ENCODE data around the gene TGM3.

TGM3 gene

DNA sequence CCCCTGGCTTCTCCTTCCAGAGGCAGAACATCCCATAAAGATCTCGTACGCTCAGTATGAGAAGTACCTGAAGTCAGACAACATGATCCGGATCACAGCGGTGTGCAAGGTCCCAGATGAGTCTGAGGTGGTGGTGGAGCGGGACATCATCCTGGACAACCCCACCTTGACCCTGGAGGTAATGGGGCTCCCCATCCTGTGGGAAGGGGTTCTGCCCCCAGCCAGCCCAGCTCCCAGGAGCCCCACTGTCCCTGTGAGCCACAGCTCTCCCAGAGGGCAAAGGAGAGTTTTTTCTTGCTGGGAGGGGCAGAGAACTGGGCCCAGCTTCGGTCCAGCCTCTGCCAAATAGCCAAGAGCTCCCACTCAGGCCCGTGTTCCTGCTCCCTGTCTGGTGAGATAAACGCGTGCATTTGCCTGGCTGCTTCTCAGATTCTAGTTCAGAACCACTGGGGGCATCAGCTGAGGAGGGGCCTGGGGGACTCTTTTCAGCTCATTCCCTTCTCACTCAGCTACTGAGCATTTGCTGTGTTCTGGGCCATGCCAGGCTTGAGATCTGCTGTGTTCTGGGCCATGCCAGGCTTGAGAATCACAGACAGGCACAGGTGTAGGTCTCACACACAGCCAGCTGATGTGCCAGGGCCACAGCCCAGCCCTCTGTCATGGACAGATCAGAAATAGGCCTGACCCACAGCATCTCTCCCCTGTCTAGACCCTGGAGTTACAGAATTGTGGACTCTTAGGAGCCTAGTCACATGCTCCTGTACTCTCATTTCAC lies 39.5 kb downstream of the TGM3 start:
- in situ Hi-C loops (cut with MboI; ENCODE audit: low sequenced_read_pairs) = no loop called here

DNA sequence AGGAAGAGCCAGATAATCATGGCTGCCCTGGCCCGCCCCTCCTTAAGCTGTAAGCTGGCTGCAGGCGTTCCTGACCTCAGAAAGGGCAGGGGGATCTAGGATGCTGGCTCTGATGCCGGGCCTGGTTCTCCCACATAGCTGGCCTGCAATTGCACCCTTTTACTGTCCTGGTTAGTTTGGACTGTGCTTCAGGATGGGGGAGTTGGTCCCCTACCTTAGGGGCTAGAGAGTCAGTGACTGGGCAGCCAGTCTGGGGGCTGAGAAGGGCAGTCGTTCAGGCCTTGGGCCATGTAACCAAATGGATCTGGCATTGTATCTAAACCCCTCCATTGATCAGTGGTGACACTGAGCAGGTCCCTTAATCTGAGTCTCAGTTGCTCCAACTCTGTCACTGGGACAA lies 40.7 kb downstream of the TGM3 start:
- in situ Hi-C loops (cut with MboI; ENCODE audit: low sequenced_read_pairs) = no loop called here

DNA sequence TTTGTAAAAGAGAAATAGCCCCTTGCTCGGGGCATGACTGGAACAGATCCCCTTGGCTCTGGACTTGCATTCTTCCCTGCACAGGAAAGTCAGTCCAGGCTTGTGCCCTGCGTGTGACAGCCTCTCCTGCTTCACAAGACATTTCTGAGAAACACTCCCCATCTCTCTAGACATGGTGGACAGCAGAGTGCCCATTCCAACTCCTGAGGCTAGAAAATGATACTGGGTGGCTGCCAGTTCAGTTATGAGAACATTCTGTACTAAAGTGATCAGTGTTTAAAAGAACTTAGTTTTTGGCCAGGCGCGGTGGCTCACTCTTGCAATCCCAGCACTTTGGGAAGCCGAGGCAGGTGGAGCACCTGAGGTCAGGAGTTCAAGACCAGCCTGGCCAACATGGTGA lies 41.3 kb downstream of the TGM3 start:
- in situ Hi-C loops (cut with MboI; ENCODE audit: low sequenced_read_pairs) = no loop called here

DNA sequence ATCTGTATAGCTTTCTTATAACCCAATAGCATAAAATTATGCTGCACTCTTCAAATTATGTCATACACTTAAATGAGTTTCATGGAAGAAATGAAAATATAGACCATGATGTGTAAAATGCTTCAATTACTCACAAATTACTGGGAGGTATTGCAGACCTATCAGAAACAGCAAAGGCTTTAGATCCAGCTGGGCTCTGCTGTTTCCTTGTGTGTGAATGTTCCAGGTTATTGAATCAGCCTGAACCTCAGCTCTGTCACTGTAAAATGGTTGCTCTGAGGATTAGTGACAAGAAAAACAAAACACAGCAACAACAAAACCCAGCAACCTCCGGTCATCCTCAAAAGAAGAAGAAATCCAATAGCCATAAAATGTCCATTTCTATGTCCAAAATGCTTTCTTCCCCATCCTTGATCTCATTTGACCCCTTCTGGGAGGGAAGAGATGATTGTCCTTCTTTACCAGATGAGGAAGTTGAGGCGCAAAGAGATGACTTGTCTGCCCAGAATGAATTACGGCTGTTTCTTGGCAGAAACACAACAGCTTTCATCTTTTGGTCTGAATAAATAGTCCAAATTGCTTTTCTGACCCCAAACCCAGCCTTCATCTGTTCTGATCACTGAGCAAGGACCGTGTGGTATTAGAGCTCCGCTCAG lies 42.7 kb downstream of the TGM3 start:
- in situ Hi-C loops (cut with MboI; ENCODE audit: low sequenced_read_pairs) = no loop called here

DNA sequence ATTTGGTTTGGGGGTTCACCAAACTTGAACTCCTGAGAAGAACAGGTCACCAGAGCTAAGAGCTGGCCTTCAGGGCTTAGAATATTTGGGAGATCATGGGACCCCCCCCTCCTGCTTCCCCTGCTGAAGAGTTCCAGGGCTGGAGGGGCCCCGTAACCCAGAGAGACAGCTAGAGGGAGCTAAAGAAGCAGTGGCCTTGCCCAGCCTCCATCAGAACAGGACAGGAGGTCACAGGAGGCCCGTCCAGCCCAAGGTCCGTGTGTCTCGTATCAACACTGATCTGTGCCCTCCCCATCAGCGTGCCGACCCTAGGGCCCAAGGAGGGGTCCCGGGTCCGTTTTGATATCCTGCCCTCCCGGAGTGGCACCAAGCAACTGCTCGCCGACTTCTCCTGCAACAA lies 44.3 kb downstream of the TGM3 start:
- in situ Hi-C loops (cut with MboI; ENCODE audit: low sequenced_read_pairs) = loop anchor here (10.0 kb wide), 1 partner anchor 115 kb away; no protein-coding TSS in a partner anchor

DNA sequence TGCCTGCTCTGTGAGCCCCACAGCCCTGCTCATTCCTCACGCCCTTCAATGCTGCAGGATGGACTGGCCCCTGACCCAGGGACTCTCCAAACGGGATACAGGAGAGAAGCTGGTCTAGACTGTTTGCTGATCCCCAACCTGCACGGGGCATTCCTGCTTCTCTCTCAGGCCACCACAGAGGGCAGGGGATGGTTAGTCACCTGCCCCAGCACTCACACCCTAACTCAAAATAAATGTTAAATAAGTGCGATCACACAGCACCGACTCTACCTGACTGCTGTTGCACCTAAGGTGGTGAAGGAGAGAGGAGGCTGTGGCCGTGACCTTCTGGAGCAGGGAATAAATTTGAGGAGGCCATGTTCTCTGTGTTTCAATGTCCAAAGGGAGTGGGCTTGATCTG lies 45.0 kb downstream of the TGM3 start:
- in situ Hi-C loops (cut with MboI; ENCODE audit: low sequenced_read_pairs) = loop anchor here (10.0 kb wide), 1 partner anchor 116 kb away; no protein-coding TSS in a partner anchor

DNA sequence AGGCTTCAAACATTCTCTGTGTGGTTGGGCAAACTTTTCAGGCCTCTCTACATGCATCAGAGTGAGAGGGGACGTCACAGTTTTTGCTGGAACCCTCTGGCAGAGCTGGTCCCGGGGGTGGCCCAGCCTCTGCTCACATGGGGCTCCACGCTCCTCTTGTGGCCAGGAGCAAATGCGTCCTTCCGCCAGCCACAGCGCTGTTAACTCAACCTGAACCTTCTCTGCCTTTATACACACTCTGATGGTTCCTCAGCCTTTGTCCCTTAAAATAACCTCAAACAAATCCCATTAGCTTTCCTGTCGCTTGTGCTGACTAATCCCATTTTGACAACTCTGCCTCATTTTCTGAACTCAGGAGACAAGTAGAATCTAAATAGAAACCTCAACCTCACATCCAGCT lies 45.5 kb downstream of the TGM3 start:
- in situ Hi-C loops (cut with MboI; ENCODE audit: low sequenced_read_pairs) = loop anchor here (10.0 kb wide), 1 partner anchor 117 kb away; no protein-coding TSS in a partner anchor

DNA sequence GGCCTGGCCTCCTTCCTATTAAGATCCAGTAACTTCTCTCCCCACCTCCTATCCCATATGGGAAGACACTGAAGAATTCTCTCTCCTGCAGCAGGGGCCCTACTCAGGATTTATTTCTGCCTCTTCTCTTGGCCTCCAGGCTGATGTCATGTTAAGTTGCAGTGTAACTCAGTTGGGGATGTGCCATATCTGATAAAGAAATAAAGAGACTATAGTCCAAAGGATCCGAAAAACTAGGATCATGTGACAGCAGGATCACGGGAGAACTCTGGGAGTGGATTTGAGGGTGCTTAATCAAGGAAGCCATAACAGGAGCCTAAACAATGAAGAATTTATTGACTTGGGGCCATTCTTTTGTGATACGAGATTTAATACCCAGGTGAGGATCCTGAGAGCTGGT lies 46.4 kb downstream of the TGM3 start:
- in situ Hi-C loops (cut with MboI; ENCODE audit: low sequenced_read_pairs) = loop anchor here (10.0 kb wide), 1 partner anchor 117 kb away; no protein-coding TSS in a partner anchor

DNA sequence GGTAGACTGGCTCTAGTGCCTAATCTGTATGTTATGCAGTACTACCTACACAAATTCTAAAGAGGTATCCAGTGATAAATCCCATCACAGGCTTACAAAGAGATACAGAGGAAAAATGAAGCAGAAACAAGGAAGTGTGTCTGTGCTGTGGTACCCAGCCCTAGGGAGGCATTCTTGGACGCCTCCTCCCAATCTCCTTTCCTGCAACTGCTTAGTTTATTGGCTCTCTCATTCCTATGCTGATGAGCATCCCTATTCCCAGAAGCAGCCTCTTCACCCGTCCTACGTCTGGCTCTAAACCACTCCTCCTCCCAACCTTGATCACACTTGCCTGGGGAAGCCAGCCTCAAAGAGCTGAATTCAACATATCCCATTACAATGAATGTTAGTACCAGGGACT lies 50.4 kb downstream of the TGM3 start:
- in situ Hi-C loops (cut with MboI; ENCODE audit: low sequenced_read_pairs) = loop anchor here (10.0 kb wide), 1 partner anchor 121 kb away; no protein-coding TSS in a partner anchor

DNA sequence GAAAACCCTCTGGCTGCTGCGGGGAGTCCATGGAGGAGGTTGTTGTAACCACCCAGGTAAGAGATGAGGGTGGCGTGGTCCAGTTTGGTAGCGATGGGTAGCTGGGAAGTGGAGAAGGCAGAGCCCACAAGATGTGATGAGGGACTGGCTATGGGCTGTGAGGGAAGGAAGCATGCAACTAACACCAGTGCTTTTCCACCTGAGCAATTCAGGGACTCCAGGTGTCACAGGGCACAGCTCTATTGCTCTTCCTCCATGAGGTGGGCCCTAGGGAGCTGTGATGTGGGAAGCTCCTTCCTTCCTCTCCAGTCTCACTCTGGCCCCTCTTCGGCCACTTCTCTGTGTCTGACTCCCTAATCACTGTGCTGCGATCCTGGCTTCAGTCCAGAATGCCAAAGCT lies 52.5 kb downstream of the TGM3 start:
- in situ Hi-C loops (cut with MboI; ENCODE audit: low sequenced_read_pairs) = loop anchor here (10.0 kb wide), 1 partner anchor 124 kb away; no protein-coding TSS in a partner anchor

DNA sequence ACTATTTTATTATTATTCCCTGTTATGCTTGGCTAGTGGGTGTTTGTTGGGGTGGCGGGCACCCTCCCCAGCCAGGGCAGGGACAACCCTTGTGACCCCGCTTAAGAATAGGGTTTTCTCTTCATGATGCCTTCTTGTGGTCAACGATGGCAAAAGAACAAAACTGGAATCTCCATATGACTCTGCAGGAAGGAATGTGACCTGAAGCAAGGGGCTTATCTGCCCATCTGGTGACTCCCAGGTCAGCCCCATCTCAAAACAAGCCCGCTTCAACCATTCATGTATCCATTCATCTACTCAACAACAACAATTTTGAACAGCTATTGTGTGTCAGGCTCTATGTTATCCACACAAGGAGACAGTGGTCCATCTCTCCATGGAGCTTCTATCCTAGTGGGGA lies 54.0 kb downstream of the TGM3 start:
- in situ Hi-C loops (cut with MboI; ENCODE audit: low sequenced_read_pairs) = loop anchor here (10.0 kb wide), 1 partner anchor 125 kb away; no protein-coding TSS in a partner anchor

DNA sequence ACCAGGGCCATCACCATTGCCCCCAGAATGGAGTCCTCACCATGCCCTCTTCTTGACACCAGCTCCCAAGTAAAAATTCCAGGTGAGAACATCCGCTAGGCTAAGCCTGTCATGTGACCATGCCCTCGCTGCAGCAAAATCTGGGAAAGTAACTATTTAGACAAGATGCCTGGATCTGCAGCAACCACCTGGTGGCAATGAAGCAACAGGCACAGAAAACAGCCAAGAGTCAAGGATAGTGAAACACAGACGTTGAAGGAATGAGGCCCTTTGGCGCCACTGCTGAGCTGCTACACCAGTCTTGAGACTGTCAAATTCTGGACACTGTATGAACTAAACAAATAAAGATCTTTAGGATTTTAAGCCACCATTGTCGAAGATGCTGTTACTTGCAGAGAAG lies 54.8 kb downstream of the TGM3 start:
- in situ Hi-C loops (cut with MboI; ENCODE audit: low sequenced_read_pairs) = no loop called here

DNA sequence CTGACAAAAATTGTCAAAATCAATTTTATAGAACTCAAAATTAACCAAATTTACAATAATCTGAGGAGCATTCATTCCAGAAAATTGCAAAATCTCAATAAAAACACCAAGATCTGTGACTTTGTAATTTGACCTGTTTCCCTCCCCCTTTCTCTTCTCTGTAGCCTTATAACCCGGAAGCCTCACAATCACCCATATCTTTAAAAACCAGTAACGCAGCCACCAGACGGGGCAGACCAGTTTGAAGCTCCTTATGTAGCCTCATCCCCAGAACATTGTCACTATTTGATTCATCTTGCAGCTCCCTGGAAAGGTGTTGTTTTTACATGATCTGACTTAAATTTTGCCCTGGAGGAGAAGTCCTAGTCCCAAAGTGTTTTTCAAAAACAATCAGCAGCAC lies 57.4 kb downstream of the TGM3 start:
- in situ Hi-C loops (cut with MboI; ENCODE audit: low sequenced_read_pairs) = no loop called here

DNA sequence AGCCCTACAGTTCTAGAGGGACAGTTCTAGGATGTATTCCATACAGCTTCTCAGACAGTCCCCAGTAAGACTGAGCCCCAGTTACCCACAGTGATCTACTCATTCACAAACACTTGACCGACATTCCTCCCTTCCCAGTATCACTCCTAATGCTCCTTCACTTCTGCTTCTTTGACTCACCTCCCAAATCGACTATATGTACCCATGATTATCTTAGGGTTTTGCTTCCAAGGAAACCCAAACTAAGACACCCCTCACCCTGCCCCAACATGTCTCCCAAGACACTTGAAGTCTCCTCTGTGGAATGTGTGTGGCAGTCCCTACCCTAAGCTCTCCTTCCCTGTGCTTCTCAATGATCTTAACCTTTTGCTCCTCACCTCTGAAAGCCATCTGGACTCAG lies 61.3 kb downstream of the TGM3 start:
- in situ Hi-C loops (cut with MboI; ENCODE audit: low sequenced_read_pairs) = no loop called here

DNA sequence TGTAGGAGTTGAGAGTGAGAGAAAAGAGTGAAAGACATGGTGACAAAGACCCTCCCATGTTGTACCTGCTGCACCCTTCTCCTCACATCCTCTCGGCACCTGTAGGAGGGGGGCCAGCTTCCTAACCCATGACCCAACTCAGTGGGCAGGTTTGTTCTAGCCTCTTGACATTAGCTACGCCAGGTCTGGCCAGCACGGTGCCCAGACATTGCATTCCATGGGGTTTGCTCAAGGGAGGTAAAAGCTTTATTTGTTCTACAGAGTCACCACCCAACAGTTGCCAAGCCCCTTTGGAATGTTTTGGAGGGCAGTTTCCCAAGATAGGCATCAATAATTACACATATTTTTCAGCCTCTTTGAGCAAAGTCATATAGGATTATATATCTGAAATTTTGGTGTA lies 62.2 kb downstream of the TGM3 start:
- in situ Hi-C loops (cut with MboI; ENCODE audit: low sequenced_read_pairs) = no loop called here

DNA sequence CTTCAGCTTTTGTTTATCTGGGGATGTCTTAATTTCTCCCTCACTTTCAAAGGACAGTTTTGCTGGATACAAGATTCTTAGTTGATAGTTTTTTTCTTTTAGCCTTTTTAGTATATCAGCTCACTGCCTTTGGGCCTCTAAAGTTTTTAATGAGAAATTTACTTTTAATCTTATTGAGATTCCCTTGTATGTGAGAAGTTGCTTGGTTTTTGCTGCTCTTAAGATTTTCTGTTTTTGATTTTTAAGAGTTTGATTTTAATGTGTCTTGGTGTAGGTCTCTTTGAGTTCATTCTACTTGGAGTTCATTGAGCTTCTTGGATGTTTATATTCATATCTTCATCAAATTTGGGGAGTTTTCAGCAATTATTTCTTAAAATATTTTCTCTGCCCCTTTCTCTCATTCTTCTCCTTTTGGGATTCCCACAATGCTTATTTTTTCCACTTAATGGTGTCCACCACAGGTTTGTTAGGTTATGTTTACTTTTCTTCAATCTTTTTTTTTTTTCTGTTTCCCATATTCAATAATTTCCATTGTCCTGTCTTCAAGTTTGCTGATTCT lies 65.3 kb downstream of the TGM3 start:
- in situ Hi-C loops (cut with MboI; ENCODE audit: low sequenced_read_pairs) = no loop called here

DNA sequence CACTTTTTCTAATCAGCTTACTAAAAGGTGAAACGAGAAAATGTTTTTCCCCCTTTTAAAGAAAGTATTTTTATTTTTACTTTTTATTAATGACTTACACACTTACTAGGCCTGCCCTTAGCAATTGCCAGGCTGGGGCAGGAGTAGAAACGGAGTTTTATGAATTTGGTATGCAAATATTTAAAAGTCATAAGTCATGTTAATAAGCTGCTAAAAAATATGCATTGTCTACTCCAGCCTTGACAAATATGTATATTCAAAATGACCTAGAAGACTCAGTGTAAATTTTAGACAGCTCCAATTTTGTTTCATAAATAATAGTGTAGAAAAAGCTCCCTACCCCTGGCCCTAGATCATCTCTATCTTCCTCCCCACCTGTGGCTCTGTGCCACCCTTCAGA lies 67.4 kb downstream of the TGM3 start:
- in situ Hi-C loops (cut with MboI; ENCODE audit: low sequenced_read_pairs) = no loop called here

DNA sequence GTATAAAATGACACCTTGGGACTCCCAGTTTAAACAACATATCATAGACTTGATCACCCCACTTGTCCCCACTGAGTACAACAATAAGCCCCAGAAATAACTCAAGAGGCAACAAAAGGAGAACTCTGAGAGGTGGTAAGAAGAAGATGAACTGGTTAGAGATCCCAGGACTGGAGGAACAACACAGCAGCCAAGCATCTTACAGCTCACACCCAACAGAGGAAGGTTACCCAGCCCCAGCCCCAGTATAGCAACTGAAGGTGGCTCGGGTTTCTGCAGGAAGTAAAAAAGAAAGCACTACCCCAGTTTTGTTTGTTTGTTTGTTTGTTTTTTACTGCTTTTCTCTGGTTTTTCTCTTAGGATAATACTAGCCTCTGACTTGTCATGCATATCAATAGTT lies 67.8 kb downstream of the TGM3 start:
- in situ Hi-C loops (cut with MboI; ENCODE audit: low sequenced_read_pairs) = no loop called here

DNA sequence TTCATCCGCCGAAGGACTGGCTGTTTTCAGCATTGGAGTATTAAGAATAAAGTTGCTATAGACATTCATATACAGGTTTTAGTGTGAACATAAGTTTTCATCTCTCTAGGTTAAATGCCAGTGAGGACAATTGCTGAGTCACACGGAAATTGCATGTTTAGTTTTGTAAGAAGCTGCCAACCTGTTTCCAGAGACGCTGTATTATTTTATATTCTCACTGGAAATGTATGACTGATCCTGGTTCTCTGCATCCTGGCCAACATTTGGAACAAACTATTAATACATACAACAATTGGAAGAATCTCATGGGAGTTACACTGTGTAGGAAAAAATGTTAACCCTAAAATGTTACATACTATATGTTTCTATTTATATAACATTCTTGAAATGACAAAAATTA lies 68.2 kb downstream of the TGM3 start:
- in situ Hi-C loops (cut with MboI; ENCODE audit: low sequenced_read_pairs) = no loop called here

DNA sequence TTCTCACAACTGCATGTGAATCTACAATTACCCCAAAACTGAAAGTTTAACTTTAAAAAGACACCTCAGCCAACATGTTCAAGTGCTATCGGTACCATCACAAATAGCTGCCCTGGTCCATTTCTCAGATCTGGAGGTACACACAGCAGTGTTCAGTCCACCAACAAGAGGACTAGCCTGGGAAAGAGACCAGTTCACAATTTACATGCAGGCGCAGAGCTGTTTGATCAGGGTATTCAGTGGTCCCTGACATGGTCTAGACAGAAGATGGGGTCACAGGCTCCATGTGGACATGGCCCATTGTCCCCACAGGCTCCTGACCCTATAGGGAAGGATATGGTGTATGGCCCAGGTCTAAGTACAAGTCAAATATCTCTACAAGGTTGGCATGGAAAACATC lies 69.3 kb downstream of the TGM3 start:
- in situ Hi-C loops (cut with MboI; ENCODE audit: low sequenced_read_pairs) = no loop called here

DNA sequence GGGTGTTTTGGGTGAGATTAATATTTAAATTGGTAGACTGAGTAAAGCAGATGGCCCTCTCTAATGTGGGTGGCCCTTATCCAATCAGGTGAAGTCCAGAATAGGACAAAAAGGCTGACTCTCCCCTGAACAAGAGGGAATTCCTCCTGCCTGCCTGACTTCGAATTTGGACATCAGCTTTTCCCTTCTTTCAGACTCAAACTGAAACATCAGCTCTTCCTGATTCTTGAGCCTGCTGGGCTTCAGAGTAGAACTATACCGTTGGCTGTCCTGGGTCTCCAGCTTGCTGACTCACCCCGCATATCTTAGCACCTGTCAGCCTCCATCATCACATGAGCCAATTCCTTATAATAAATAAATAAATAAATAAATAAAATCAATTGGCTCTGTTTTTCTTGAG lies 69.9 kb downstream of the TGM3 start:
- in situ Hi-C loops (cut with MboI; ENCODE audit: low sequenced_read_pairs) = no loop called here

DNA sequence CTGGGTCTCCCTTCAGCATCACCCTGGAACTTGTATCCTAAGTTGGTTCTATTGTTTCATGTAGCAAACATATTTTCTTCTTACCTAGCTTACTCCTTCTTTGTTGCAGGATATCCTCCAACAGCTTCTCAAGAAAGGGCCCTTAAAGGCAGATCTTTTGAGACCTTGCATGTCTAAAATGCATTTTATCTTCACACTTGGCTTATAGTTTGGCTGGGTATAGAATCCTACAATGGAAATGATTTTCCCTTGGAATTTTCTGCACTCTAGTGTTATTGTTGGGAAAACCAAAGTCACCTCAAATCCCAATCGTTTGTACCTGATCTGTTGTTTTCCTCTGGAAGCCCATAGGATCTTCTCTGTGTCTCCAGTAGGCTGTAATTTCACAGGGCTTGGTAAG lies 72.8 kb downstream of the TGM3 start:
- in situ Hi-C loops (cut with MboI; ENCODE audit: low sequenced_read_pairs) = no loop called here

All from HL-60/S4 treated with phorbol 12-myristate 13-acetate at 8.2 ng/mL for 4 days and 3 days (cell line).